ENCODE results near the gene OR6C75. TPM values are rescaled to one million over a fixed set of nuclear protein-coding genes. Genes with fewer than 3 reads are reported as not detected.
"Not testable (repeated sequence)": the region's sequence is repeated elsewhere in the genome, so short reads cannot be mapped to it uniquely, and the experiment has no call there.

OR6C75 gene
- total RNA-seq, 1 experiment from 2014 or later: not detected

GRCh38 chr12:55396326-55396725 lies 33.6 kb downstream of the OR6C75 start:
- H3K27ac ChIP-seq (ENCODE audit: low read length): no peak overlapping the region
- no peak for TF ChIP-seq TCF7L2 (IDR thresholded peaks at IDR 0.05; ENCODE audit: low read depth, low read length)
- H3K9me3 ChIP-seq (ENCODE audit: control insufficient read depth, insufficient read depth, low read depth, low read length): no peaks in the 10 kb centered on the region
- ATAC-seq (no peak), DNase-seq (ENCODE audit: low read depth, low spot score) (no peak)
- in situ Hi-C loops (cut with HindIII; ENCODE audit: low pct_unique_long_range_greater_than_20kb, low sequenced_read_pairs) (no loop called here), intact Hi-C loops (cut with micrococcal nuclease; ENCODE audit: unreplicated experiment) (loop anchor here (10.0 kb wide), 1 partner anchor 192 kb away; no protein-coding TSS in a partner anchor)
- H3K4me1 ChIP-seq (ENCODE audit: control insufficient read depth, insufficient read depth, low read length): no peaks in the 10 kb centered on the region
- H3K27me3 ChIP-seq (ENCODE audit: control insufficient read depth, insufficient read depth, low read length): peaks cover 2% of the 10 kb centered on the region
- ChIA-PET POLR2A (no interaction called here), CTCF (no interaction called here)
- H3K36me3 ChIP-seq (ENCODE audit: control insufficient read depth, insufficient read depth, low read length): no peaks in the 10 kb centered on the region
- no peak overlapping the region for H3K4me3 ChIP-seq (ENCODE audit: low read depth in 2 of 2, low read length in 2 of 2)
- no TSS peak for BruUV-seq (replicated peaks)

GRCh38 chr12:55400229-55400628 lies 37.5 kb downstream of the OR6C75 start, which contains the start of gene OR6C65:
Gene OR6C65, plus strand, starts transcription at chr12:55400529. Its CDS starts 0 bp downstream, at chr12:55400529.
- no peaks in the 10 kb centered on the region; the same call in 1 of the 2 replicates for H3K27me3 ChIP-seq (ENCODE audit: control insufficient read depth, insufficient read depth, low read length)
- no TSS peak for BruUV-seq (replicated peaks)
- ATAC-seq (no peak), DNase-seq (ENCODE audit: low read depth, low spot score) (no peak)
- no peak within 1 kb of the TSS for H3K27ac ChIP-seq (ENCODE audit: low read length)
- no peak within 1 kb of the TSS for H3K4me3 ChIP-seq (ENCODE audit: low read depth in 2 of 2, low read length in 2 of 2)
- no peaks in the 10 kb centered on the region for H3K9me3 ChIP-seq (ENCODE audit: control insufficient read depth, insufficient read depth, low read depth, low read length)
- intact Hi-C loops (cut with micrococcal nuclease; ENCODE audit: unreplicated experiment) (no loop called here), in situ Hi-C loops (cut with HindIII; ENCODE audit: low pct_unique_long_range_greater_than_20kb, low sequenced_read_pairs) (no loop called here)
- ChIA-PET POLR2A (no interaction called here), CTCF (no interaction called here)
- H3K36me3 ChIP-seq (ENCODE audit: control insufficient read depth, insufficient read depth, low read length): no peaks in the 10 kb centered on the region
- TF ChIP-seq POLR2AphosphoS5 (IDR thresholded peaks at IDR 0.05; ENCODE audit: low read depth, low read length) (no peak), TCF7L2 (IDR thresholded peaks at IDR 0.05; ENCODE audit: low read depth, low read length) (no peak), CTCF (IDR thresholded peaks at IDR 0.05) (no peak), REST (IDR thresholded peaks at IDR 0.05; ENCODE audit: insufficient read depth in 1 of 2, low read depth in 2 of 2, low read length in 1 of 2) (no peak), SIN3A (IDR thresholded peaks at IDR 0.05; ENCODE audit: borderline replicate concordance, insufficient read depth, low read depth, low read length) (no peak)
- no peaks in the 10 kb centered on the region for H3K4me1 ChIP-seq (ENCODE audit: control insufficient read depth, insufficient read depth, low read length)

- no peaks in the 10 kb centered on the region for H3K27me3 ChIP-seq (ENCODE audit: control insufficient read depth, insufficient read depth, low read length)
- TF ChIP-seq CTCF (IDR thresholded peaks at IDR 0.05): no peak
- TF ChIP-seq REST (IDR thresholded peaks at IDR 0.05; ENCODE audit: insufficient read depth in 1 of 2, low read depth in 2 of 2, low read length in 1 of 2): no peak
- no peak for TF ChIP-seq TCF7L2 (IDR thresholded peaks at IDR 0.05; ENCODE audit: low read depth, low read length)
- TF ChIP-seq POLR2AphosphoS5 (IDR thresholded peaks at IDR 0.05; ENCODE audit: low read depth, low read length): no peak
- no peak for TF ChIP-seq SIN3A (IDR thresholded peaks at IDR 0.05; ENCODE audit: borderline replicate concordance, insufficient read depth, low read depth, low read length)
- in situ Hi-C loops (cut with HindIII; ENCODE audit: low pct_unique_long_range_greater_than_20kb, low sequenced_read_pairs): no loop called here
- DNase-seq (ENCODE audit: low read depth, low spot score): no peak
- ChIA-PET POLR2A (no interaction called here), CTCF (no interaction called here)
- BruUV-seq (replicated peaks): no TSS peak
- H3K4me1 ChIP-seq (ENCODE audit: control insufficient read depth, insufficient read depth, low read length): no peaks in the 10 kb centered on the region
- intact Hi-C loops (cut with micrococcal nuclease; ENCODE audit: unreplicated experiment): no loop called here
- no peaks in the 10 kb centered on the region for H3K36me3 ChIP-seq (ENCODE audit: control insufficient read depth, insufficient read depth, low read length)
- no peak overlapping the region for H3K27ac ChIP-seq (ENCODE audit: low read length)
- ATAC-seq: no peak
- no peak overlapping the region for H3K4me3 ChIP-seq (ENCODE audit: low read depth in 2 of 2, low read length in 2 of 2)
- 0 out of 2 replicates have a peak, but pooled peaks cover 3% of the 10 kb centered on the region for H3K9me3 ChIP-seq (ENCODE audit: control insufficient read depth, insufficient read depth, low read depth, low read length)
Observed at GRCh38 chr12:55407866-55408265, 45.1 kb downstream of the OR6C75 start.

GRCh38 chr12:55409133-55409532 lies 46.4 kb downstream of the OR6C75 start:
- in situ Hi-C loops (cut with HindIII; ENCODE audit: low pct_unique_long_range_greater_than_20kb, low sequenced_read_pairs); H3K4me1 ChIP-seq (ENCODE audit: control insufficient read depth, insufficient read depth, low read length); POLR2A ChIA-PET; H3K27me3 ChIP-seq (ENCODE audit: control insufficient read depth, insufficient read depth, low read length); DNase-seq (ENCODE audit: low read depth, low spot score); CTCF ChIA-PET; BruUV-seq (replicated peaks); ATAC-seq; H3K4me3 ChIP-seq (ENCODE audit: low read depth in 2 of 2, low read length in 2 of 2); H3K9me3 ChIP-seq (ENCODE audit: control insufficient read depth, insufficient read depth, low read depth, low read length); H3K36me3 ChIP-seq (ENCODE audit: control insufficient read depth, insufficient read depth, low read length); intact Hi-C loops (cut with micrococcal nuclease; ENCODE audit: unreplicated experiment); H3K27ac ChIP-seq (ENCODE audit: low read length): not testable (repeated sequence)
